ENCODE measurements around the gene ROBO3.

GRCh38 chr11:124899383-124900145, 34.3 kb downstream of the ROBO3 start:
- no peak for TF ChIP-seq CTCF (IDR thresholded peaks at IDR 0.05; ENCODE audit: low read length)
- TF ChIP-seq EZH2 (IDR thresholded peaks at IDR 0.05; ENCODE audit: borderline replicate concordance, low read length) = no peak

Measured in OCI-LY1 (cell line).